KMS-11 (cell line): ENCODE measurements around the gene ID1.

Experiments
- H2AFZ ChIP-seq: fragments of 200-600 bp; sonication (generic); 2 replicates; pipeline ENCODE4 v1.6.1; 2016; ENCODE audit warnings: antibody characterized with exemption, mixed run types, low read depth
- H3K27ac ChIP-seq: fragments of 200-600 bp; sonication (generic); 2 replicates; pipeline ENCODE4 v1.6.1; 2016; ENCODE audit warnings: mild to moderate bottlenecking, mixed run types
- H3K27me3 ChIP-seq: fragments of 200-600 bp; sonication (generic); 2 replicates; pipeline ENCODE4 v1.6.1; 2017; ENCODE audit warnings: mild to moderate bottlenecking, low read depth, mixed run types, moderate library complexity; ENCODE audit not compliant: insufficient read depth
- H3K36me3 ChIP-seq: fragments of 200-600 bp; sonication (generic); 2 replicates; pipeline ENCODE4 v1.6.1; 2017; ENCODE audit warnings: mild to moderate bottlenecking, mixed run types; ENCODE audit not compliant: insufficient read depth
- H3K4me1 ChIP-seq: fragments of 200-600 bp; sonication (generic); 2 replicates; pipeline ENCODE4 v1.6.1; 2016; ENCODE audit warnings: mild to moderate bottlenecking, low read depth, mixed run types; ENCODE audit not compliant: poor library complexity, severe bottlenecking
- H3K4me2 ChIP-seq: fragments of 200-600 bp; sonication (generic); 2 replicates; pipeline ENCODE4 v1.7.0; 2016; ENCODE audit warnings: mild to moderate bottlenecking, mixed run types
- H3K4me3 ChIP-seq: fragments of 200-600 bp; sonication (generic); IDR thresholded peaks from 2 replicates; pipeline ENCODE4 v1.6.1; 2017; ENCODE audit warnings: low read depth, low read length, mixed read lengths; ENCODE audit not compliant: insufficient read depth
- H3K79me2 ChIP-seq: fragments of 200-600 bp; sonication (generic); 2 replicates; pipeline ENCODE4 v1.6.1; 2016; ENCODE audit warnings: low read depth, mixed run types; ENCODE audit not compliant: insufficient read depth
- H3K9ac ChIP-seq: fragments of 200-600 bp; sonication (generic); 2 replicates; pipeline ENCODE4 v1.6.1; 2016; ENCODE audit warnings: mild to moderate bottlenecking, mixed run types
- H4K20me1 ChIP-seq: fragments of 200-600 bp; sonication (generic); 2 replicates; pipeline ENCODE4 v1.6.1; 2016; ENCODE audit warnings: mild to moderate bottlenecking, mixed run types; ENCODE audit not compliant: insufficient read depth
- TF ChIP-seq, protein P1 (sequence below): fragments of 200-600 bp; sonication (generic); conservative IDR thresholded peaks from 2 replicates; pipeline ENCODE4 v1.6.1; 2017; ENCODE audit warnings: low read depth, mild to moderate bottlenecking, antibody characterized with exemption, low read length, moderate library complexity, mixed read lengths

ID1 gene

DNA sequence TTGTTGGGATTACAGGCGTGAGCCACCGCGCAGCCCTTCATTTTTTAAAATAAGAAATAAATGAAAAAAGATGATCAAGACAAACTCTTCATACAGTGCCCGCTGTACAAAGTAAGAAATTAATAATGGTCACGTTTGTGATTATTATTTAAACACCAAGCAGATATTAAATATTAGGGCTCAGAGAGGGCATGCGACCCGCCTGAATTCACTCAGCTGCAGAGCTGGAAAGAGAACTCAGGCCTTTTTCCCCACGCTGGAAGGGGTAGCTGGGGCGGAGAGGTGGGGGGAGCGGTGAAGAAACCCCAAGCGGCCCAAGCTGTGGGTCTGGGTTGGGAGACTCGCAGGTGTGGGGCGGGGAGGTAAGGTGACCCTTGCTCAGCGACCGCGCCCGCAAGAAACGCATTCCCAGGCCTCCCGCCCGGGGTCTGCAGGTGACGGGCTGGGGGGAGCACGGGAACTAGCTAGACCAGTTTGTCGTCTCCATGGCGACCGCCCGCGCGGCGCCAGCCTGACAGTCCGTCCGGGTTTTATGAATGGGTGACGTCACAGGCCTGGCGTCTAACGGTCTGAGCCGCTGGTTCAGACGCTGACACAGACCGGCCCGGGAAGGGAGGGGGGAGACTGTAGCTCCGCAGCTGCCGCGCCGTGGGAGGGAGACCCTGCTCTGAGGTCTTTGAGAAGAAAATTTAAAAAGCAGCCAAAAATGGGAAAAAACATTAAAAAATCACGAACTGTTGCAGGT, 1.1 kb upstream of the ID1 start:
- Histone ChIP-seq H3K4me1 (peaks cover 54% of the 10 kb centered on the region), H3K4me2 (peak overlapping the region; percentile 91), H4K20me1 (no peaks in the 10 kb centered on the region), H3K27ac (peak overlapping the region; percentile 85), H3K9ac (peak overlapping the region; percentile 76), H3K36me3 (no peaks in the 10 kb centered on the region), H3K4me3 (no peak overlapping the region), H3K79me2 (peaks cover 16% of the 10 kb centered on the region), H3K27me3 (no peaks in the 10 kb centered on the region), H2AFZ (peak overlapping the region; percentile 60)
- TF ChIP-seq, protein P1, sequence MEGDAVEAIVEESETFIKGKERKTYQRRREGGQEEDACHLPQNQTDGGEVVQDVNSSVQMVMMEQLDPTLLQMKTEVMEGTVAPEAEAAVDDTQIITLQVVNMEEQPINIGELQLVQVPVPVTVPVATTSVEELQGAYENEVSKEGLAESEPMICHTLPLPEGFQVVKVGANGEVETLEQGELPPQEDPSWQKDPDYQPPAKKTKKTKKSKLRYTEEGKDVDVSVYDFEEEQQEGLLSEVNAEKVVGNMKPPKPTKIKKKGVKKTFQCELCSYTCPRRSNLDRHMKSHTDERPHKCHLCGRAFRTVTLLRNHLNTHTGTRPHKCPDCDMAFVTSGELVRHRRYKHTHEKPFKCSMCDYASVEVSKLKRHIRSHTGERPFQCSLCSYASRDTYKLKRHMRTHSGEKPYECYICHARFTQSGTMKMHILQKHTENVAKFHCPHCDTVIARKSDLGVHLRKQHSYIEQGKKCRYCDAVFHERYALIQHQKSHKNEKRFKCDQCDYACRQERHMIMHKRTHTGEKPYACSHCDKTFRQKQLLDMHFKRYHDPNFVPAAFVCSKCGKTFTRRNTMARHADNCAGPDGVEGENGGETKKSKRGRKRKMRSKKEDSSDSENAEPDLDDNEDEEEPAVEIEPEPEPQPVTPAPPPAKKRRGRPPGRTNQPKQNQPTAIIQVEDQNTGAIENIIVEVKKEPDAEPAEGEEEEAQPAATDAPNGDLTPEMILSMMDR = no peak

DNA sequence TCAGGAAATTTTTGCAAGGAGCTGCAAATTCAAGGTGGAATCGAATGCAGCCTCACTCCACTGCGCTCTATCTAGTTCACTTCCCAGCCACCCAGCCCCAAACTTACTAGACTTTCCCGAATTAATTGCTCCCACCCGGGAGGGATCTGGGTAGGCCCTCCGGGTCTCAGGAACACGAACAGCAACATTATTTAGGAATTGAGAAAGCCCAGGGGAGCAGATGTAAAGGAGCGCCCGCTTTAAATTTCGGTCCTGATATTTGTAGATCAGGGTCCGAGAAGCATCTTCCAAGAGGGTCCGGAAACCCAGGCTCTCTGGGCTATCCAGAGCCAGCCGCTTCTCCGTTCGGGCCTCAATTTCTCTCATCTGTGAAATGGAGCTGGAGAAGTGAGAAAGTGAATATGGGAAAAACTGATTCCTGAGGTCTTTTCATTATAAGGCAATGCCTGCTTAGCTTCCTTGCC, 490 bp upstream of the ID1 start:
- Histone ChIP-seq H4K20me1 (no peaks in the 10 kb centered on the region), H3K4me1 (peaks cover 54% of the 10 kb centered on the region), H3K36me3 (no peaks in the 10 kb centered on the region), H2AFZ (peak overlapping the region; percentile 60; the same call in 1 of the 2 replicates), H3K79me2 (peaks cover 16% of the 10 kb centered on the region), H3K9ac (peak overlapping the region; percentile 76), H3K4me3 (no peak overlapping the region), H3K4me2 (peak overlapping the region; percentile 91), H3K27ac (peak overlapping the region; percentile 85), H3K27me3 (no peaks in the 10 kb centered on the region)
- TF ChIP-seq, protein P1 = no peak

DNA sequence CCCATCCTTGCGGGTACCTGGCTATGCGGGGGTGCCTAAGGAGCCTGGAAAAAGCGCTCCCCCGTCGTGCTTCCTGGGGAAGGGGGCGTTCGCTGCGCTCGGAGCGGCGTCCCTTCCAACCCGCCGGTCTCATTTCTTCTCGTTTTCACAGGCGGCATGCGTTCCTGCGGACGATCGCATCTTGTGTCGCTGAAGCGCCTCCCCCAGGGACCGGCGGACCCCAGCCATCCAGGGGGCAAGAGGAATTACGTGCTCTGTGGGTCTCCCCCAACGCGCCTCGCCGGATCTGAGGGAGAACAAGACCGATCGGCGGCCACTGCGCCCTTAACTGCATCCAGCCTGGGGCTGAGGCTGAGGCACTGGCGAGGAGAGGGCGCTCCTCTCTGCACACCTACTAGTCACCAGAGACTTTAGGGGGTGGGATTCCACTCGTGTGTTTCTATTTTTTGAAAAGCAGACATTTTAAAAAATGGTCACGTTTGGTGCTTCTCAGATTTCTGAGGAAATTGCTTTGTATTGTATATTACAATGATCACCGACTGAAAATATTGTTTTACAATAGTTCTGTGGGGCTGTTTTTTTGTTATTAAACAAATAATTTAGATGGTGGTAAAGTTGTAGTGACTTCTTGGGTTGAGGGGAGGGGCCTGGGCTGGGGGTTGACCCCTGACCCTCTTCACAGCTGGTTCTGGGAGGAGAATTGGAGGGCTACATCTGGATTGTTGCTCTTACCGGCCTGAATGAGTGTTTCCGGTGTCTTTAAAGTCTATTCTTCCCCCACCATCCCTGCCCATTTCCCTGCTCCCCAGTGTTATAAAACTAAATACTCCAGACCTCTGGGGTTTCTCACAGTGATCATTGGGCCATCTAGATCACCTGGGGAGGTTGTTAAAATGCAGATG, 1.1 kb downstream of the ID1 start:
- TF ChIP-seq, protein P1 = no peak
- Histone ChIP-seq H3K4me2 (peak overlapping the region; percentile 91), H3K4me1 (peaks cover 60% of the 10 kb centered on the region), H2AFZ (peak overlapping the region; percentile 60; the same call in 1 of the 2 replicates), H4K20me1 (no peaks in the 10 kb centered on the region), H3K27ac (peak overlapping the region; percentile 85), H3K9ac (peak overlapping the region; percentile 76), H3K4me3 (no peak overlapping the region), H3K79me2 (peaks cover 16% of the 10 kb centered on the region), H3K27me3 (no peaks in the 10 kb centered on the region), H3K36me3 (no peaks in the 10 kb centered on the region)

DNA sequence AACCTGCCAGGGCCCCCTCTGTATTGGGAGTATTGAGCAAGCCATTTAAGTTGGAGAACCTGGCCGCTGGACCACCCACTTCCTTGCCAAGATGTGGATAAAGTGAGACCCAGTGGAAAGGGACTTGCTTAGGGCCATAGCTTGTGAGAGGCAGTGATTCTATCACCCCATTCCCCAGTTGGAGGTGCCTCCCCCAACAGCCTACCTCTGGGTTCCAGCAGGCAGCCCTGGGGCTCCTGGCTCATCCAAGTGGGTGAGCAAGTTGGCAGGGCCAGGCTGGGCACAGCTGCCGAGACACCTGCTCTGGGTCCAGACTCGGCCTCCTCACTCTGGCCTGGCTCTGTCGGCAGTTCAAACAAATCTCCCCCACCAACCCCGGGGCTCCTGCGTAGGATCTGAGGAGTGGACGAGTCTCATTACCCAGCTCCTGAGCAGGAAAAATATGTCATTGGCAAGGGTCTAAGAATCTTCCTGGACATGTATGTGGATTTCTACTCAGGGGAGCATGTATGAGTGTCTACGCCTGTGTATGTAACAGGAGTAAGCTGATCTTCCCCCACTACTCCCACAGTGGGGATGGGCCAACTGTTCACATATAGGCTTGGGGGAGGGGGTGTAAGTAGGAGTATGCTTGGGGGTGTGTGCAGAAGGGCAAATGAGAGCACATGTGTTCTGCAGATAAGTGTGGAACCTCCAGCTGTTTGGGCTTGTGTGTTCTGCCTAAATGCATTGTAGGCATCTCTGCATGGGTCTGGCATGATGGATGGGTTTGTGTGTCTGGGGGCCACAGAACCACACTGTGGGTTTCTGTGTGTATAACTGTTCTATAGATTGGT, 1.9 kb downstream of the ID1 start:
- H3K4me1 ChIP-seq = peaks cover 60% of the 10 kb centered on the region
- peaks cover 16% of the 10 kb centered on the region for H3K79me2 ChIP-seq
- H3K27ac ChIP-seq = no peak overlapping the region
- TF ChIP-seq, protein P1 = no peak
- H3K9ac ChIP-seq = peak overlapping the region; percentile 76; the same call in 1 of the 2 replicates
- H3K4me3 ChIP-seq = no peak overlapping the region
- no peaks in the 10 kb centered on the region for H4K20me1 ChIP-seq
- no peaks in the 10 kb centered on the region for H3K36me3 ChIP-seq
- H3K27me3 ChIP-seq = no peaks in the 10 kb centered on the region
- peak overlapping the region; percentile 91 for H3K4me2 ChIP-seq
- H2AFZ ChIP-seq = no peak overlapping the region
